Measurements from ENCODE around the gene PCDH8. TPM values are rescaled to one million over a fixed set of nuclear protein-coding genes. Genes with fewer than 3 reads are reported as not detected.

The PCDH8 gene
- total RNA-seq, 1 donor from 2014 or later = not detected

- ATAC-seq = peak; percentile 81
Observed at GRCh38 chr13:52850396-52851136, 2.1 kb upstream of the PCDH8 start.

GRCh38 chr13:52850072-52850395, 1.6 kb upstream of the PCDH8 start:
- DNase-seq (ENCODE audit: low spot score) (no peak), ATAC-seq (no peak)

More at GRCh38 chr13:52850396-52851136, 2.1 kb upstream of the PCDH8 start:
- peak; percentile 51 for DNase-seq (ENCODE audit: low spot score)

- DNase-seq (ENCODE audit: low spot score) (no peak), ATAC-seq (no peak)
Observed at GRCh38 chr13:52849291-52850071, 1.0 kb upstream of the PCDH8 start.

GRCh38 chr13:52847682-52848432, 583 bp downstream of the PCDH8 start:
- no peak for DNase-seq (ENCODE audit: low spot score)

GRCh38 chr13:52847322-52847681, 1.1 kb downstream of the PCDH8 start:
- DNase-seq (ENCODE audit: low spot score) = no peak
- ATAC-seq = no peak

More at GRCh38 chr13:52847682-52848432, 583 bp downstream of the PCDH8 start:
- ATAC-seq = no peak

- DNase-seq (ENCODE audit: low spot score) (no peak), ATAC-seq (no peak)
Observed at GRCh38 chr13:52846567-52847321, 1.7 kb downstream of the PCDH8 start.

- DNase-seq (ENCODE audit: low spot score) = no peak
- peak; percentile 40 for ATAC-seq
Observed at GRCh38 chr13:52845766-52846566, 2.5 kb downstream of the PCDH8 start.

GRCh38 chr13:52845334-52845761, 3.1 kb downstream of the PCDH8 start:
- ATAC-seq (no peak), DNase-seq (ENCODE audit: low spot score) (no peak)

- ATAC-seq = no peak
Observed at GRCh38 chr13:52844836-52845235, 3.6 kb downstream of the PCDH8 start.

GRCh38 chr13:52842441-52842840, 6.0 kb downstream of the PCDH8 start:
- no peak for DNase-seq (ENCODE audit: low spot score)
- ATAC-seq = no peak

More at GRCh38 chr13:52844836-52845235, 3.6 kb downstream of the PCDH8 start:
- no peak for DNase-seq (ENCODE audit: low spot score)

- no peak for ATAC-seq
- DNase-seq (ENCODE audit: low spot score) = no peak
Observed at GRCh38 chr13:52840066-52840465, 8.4 kb downstream of the PCDH8 start.

- DNase-seq (ENCODE audit: low spot score) (no peak), ATAC-seq (no peak)
Observed at GRCh38 chr13:52838433-52839107, 9.9 kb downstream of the PCDH8 start.

GRCh38 chr13:52837850-52838249, 10.6 kb downstream of the PCDH8 start:
- ATAC-seq (no peak), DNase-seq (ENCODE audit: low spot score) (no peak)

- no peak for ATAC-seq
- no peak for DNase-seq (ENCODE audit: low spot score)
Observed at GRCh38 chr13:52835071-52835839, 13.2 kb downstream of the PCDH8 start.

- DNase-seq (ENCODE audit: low spot score) = no peak
- ATAC-seq = no peak
Observed at GRCh38 chr13:52833296-52833875, 15.1 kb downstream of the PCDH8 start.

- ATAC-seq = no peak
- no peak for DNase-seq (ENCODE audit: low spot score)
Observed at GRCh38 chr13:52832313-52832712, 16.1 kb downstream of the PCDH8 start.

GRCh38 chr13:52830946-52831345, 17.5 kb downstream of the PCDH8 start:
- ATAC-seq = no peak

GRCh38 chr13:52827839-52828238, 20.6 kb downstream of the PCDH8 start:
- DNase-seq (ENCODE audit: low spot score) (no peak), ATAC-seq (no peak)

More at GRCh38 chr13:52830946-52831345, 17.5 kb downstream of the PCDH8 start:
- no peak for DNase-seq (ENCODE audit: low spot score)
